Tongue (tissue), 2 donors: ENCODE data around the gene DCXR. TPM values are rescaled to one million over a fixed set of nuclear protein-coding genes. Genes with fewer than 3 reads are reported as not detected.
A peak's percentile ranks its signal among the peaks of the same experiment; 100 is the strongest.

Experiments
- DNase-seq: peaks from one replicate; pipeline ENCODE4 v3.0.0-alpha.2; 2015
- total RNA-seq: library from RNA; depleted of rRNA; stranded (reverse); fragments of >200 nt; gene quantifications from one replicate; pipeline ENCODE4 v1.2.3, GENCODE V29; 2014

Gene DCXR
- total RNA-seq, 1 donor from 2014 or later, result 36.7 TPM

- no peak for DNase-seq
Measured at GRCh38 chr17:82022310-82022980, 15.1 kb downstream of the DCXR start, which contains the start of gene CENPX. CENPX (minus strand) TSS chr17:82022878; CDS start chr17:82022861, 17 bp downstream.

GRCh38 chr17:82021900-82022309 lies 15.6 kb downstream of the DCXR start:
- no peak for DNase-seq

DNA sequence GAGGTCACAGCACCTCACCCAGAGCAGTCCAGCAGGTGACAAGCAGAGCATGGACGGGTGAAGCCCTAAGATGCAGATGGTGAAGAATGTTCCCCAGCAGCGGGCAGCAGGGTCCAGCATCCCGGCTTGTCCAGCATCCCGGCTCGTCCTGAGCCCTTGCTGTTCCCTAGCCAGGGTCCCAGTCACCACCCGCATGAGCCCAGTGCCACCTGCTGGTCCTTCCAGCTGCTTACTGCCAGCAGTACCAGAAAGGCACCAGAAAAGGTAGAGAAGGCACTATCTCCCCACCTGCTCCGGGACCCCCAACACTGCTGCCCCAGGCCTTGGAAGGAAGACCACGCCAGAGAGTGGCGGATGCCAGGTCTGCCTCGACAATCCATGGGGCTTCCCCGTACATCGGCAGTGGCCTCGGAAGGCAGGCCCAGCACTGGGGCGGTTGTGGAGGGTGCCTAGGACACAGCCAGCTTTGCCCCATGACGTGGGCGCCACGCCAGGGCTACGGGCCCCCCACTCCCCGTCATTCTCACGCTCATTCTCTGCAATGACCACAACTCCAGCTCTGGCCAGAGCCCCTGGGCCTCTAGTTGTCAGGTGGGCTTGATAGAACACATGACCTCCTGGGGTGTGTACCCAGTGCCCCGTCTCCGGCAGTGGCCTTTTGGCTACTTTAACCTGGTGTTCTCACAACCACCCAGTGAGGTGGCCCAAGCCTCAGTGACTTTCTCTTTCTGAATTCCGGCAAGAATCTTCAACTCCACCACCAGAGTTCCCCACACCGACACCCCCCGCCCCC lies 16.2 kb downstream of the DCXR start:
- peak; percentile 83 for DNase-seq

DNA sequence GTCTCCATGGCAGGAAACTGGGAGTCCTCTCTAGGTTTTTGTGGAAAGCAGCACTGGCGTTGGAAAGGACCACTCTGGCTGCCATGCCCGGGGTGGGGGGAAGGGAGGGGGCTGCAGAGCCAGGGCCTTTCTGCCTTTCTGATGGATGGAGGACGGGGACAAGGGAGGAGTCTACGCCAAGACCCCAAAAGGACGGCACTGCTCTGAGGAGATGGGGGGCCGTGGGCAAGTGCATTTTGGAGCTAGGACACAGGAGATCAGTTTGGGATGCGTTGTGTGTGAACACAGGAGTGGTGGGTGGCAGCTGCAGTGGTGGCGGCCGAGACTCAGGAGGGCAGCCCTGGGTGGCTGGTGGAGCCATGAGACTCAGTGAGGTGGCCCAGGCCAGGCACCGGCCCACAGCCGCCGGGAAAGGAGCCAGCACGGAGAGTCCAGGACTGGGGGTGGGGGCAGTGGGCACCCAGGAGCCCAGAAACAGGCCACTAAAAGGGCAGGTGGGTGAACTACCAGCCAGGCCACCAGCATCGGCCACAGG lies 16.9 kb downstream of the DCXR start:
- no peak for DNase-seq

- no peak for DNase-seq
Measured at GRCh38 chr17:82019690-82020571, 17.6 kb downstream of the DCXR start.

- DNase-seq, result no peak
Measured at GRCh38 chr17:82018989-82019689, 18.4 kb downstream of the DCXR start.

- no peak for DNase-seq
Measured at GRCh38 chr17:82018152-82018988, 19.1 kb downstream of the DCXR start.

DNA sequence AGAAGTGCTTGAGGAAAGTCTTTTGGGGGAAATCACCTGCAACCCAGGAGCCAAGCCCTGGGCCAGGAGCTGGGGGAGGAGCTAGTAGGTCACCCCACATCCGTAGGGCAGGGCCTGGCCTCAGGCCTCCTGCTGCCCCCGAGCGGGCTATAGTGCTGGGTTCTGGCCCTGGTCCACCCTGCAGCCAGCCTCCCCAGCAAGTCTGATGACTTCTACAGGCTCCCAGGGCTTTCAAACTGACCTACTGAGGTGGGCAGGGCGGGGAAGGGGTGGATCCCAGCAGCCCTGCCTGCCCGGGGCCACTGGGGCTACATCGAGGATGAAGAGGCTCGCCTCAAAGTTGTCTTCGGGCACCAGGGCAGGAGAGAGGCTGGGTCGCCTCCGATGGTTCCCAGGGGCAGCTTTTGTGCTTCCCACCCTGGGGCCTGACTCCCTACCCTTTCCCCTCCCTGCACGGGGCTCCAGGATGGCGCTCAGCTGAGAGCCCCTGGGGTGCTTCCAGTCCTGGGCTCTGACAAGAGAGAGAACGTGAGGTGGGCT lies 19.8 kb downstream of the DCXR start:
- no peak for DNase-seq

DNA sequence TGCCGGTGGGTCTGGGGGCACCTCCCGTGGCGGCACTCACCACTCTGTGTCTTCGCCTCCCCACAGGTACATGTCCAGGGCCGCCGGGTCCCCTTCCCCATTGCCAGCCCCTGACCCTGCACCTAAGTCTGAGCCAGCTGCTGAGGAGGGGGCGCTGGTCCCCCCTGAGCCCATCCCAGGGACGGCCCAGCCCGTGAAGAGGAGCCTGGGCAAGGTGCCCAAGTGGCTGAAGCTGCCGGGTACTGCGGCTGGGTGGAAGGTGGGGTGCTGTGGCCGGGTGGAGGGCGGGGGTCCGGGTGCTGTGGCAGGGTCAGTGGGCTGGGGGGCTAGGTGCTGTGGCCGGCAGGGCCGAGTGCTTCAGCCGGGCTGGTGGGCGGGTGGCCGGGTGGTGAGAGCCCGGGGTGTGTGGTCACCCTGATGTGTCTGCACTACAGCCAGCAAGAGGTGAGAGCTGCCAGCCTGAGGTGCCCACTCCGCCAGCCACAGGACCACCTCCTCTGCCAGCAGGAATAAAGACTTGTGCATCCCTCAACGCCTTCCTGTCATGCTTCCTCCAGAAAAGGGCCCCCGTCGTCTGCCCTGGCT lies 20.5 kb downstream of the DCXR start:
- no peak for DNase-seq

DNA sequence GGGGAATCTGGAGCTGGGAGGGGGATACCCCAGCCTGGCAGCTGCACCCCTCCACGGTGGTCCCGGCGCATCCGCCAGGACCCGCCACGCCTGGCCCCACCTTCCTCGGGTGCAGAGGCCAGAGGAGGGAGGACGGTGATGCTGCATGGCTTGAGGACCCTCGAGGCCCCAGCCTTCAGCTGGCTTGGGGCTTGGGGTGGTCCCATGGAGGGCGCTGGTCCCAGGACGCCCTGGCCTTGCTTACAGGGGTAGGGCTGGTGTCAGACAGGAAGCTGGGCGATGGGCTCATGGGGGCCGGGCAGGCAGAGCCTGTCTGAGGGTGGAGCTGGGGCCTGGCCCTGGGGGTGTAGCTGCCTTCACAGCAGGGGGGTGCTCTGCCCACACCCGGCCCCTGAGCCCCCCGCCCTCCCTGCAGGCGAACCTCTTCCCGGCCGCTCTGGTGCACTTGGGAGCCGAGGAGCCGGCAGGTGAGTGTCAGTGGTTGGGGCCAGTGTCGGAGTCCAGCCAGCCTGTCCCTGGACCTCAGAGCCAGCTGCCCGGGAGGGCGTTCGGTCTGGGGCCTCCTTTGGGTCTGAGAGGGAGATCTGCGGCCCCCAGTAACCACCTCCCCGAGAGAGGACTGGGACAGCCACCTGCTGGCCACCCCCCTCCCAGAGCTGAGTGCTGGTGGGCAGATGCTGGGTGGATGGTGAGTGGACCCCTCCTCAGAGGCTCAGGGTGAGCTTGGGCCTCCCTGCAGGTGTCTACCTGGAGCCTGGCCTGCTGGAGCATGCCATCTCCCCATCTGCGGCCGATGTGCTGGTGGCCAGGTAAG lies 21.2 kb downstream of the DCXR start:
- DNase-seq, result no peak

DNA sequence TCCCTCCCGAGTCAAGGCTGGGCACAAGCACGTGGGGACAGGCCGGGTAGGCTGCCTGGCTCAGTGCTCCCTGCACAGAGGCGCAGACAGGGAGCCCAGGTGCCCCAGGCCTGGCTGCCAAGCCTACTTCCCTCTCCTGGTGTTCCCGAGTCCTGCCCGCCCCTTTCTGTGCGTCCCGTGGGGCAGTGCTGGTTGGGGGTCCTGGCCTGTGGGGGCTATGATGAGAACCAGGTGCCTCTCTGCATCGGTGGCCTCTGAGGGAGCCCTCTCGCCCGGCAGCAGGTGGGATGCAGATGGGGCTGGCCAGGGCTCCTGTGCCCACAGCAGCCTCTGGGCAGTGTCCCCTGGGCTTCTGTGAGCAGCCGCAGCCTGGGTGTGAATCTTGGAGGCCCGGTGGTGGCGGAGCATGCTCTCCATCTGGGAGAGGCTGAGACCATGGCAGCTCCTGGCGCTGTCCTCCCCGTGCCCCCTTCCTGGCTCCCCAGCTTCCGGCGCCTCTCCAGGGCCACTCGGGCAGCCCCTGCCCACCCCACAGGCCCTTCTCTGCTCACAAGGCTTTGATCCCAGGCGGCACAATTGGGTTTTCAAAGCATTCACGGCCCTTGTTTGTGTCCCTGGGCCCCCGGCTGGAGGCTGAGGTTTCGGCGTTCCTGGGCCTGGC lies 22.1 kb downstream of the DCXR start:
- DNase-seq, result no peak

DNA sequence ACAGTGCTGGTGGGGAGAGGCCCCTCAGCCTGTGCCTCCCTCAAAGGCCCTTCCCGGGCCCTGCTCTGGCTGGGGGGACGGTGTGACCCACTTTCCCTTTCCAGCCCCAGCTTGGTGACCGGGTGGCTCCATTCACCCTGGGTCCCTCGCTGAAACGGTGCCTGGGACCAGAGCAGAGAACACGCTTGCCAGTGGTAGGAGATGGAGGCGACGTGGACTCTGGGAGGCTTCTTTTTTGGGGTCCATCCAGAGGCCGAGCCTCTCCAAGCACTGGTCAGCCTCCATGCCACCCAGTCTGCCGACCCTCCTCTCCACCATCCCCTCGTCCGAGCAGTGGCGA lies 22.6 kb downstream of the DCXR start:
- no peak for DNase-seq

DNA sequence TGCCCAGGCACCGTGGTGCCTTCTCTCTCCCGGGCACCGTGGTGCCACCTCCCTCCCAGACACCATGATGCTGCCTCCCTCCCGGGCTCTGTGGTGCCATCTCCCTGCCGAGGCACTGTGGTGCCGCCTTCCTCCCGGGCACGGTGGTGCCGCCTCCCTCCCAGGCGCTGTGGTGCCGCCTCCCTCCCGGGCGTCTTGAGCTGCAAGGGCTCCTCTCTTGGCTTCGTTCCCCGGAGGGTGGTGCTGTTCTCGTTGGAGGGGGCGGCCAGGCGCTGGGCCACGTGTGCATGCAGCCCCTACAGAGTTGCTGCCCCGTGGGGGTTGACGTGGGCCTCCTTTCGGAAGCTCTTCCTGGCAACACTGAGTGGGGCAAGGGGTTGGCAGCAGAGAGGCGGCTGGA lies 23.1 kb downstream of the DCXR start:
- no peak for DNase-seq

DNA sequence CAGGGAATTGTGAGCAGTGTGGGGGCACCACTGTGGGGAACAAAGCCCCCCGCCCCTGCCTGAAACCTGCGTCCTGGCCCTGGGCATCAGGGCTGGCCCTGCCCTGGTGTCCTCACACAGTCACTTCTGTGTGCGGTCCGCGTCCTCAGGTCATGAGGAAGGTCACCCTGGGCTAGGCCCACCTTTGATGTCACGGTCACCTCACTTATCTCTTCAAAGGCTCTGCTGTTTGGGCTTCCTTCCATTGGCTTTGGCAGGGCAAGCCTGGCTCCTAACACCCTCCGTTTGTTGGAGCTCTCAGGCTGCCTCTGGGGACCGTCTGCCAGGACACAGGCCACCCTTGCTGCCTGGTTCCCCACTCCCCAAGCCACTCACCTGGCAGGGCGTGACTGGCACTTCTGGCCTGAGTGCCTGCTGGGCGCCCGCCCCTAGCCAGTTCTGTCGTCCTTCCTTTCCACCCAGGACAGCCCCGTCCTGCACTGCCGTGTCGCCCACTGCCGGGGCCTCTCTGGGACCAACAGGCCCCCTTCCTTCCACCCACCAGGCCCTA lies 23.6 kb downstream of the DCXR start:
- DNase-seq, result no peak

GRCh38 chr17:82013341-82013740 lies 24.2 kb downstream of the DCXR start:
- peak; percentile 62 for DNase-seq

DNA sequence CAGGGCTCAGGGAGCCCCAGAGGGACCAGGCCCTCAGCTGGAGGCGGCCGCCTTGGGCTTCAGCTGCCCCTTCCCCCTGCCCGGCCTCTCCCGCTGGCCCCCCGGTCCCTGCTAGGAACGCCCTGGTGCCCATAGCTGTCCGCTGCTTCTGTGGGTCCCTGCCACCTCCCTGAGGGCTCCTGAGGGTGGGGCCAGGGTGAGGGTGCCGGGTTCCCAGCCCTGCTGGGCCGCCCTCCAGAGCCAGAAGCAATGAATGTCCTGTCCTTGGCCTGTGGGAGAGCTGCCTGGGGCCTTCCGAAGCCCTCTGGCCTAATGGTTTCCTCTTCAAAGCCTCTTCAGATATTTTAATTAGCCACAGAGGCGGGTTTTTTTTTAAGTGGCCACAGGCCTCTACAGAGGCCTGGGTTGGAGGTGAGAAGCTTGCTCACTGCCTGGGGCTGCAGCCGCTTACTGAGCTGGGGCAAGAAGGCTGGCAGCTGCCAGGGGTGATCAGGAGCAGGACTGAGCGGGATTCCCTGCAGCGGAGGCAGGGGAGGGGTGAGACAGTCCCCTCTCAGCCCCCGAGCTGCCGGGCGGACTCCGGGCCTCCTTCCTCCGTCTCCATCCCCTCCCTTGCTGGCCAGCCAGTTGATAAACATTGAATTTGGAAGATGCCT lies 24.7 kb downstream of the DCXR start:
- DNase-seq, result no peak

GRCh38 chr17:82012261-82012639 lies 25.2 kb downstream of the DCXR start:
- DNase-seq, result no peak

DNA sequence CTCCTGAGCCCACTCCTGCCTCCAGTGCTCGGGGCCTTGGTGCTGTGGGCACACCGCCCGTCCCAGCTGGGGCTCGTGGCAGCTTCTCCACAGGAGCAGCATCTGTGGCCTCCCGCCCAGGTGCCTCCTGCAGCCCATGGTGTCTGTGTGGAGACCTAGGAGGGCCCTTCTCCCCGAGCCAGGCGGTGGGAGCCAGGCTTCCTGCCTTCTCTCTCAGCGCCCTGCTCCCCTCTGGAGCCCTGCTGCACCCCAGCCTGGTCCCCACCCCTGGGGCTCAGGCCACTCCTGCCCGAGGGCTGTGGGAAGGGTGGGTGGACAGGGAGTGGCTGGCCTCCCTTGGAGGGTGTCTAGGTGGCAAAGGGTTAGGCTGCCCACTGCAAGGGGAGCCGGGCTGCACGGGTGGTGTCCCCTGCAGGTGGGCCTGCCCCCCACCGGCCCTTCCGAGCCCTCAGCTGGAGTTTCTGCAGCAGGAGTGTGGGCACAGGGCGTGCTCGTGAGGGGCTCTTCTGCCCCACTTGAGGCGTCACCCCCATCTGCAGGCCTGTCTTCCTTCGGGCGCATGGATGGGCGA lies 25.8 kb downstream of the DCXR start:
- no peak for DNase-seq
